Right ventricle myocardium inferior (tissue), 1 donor: Measurements from ENCODE around the gene CTNNAL1. TPM values are rescaled to one million over a fixed set of nuclear protein-coding genes. Genes with fewer than 3 reads are reported as not detected.
A peak's percentile ranks its signal among the peaks of the same experiment; 100 is the strongest.
"Not testable (repeated sequence)": the region's sequence is repeated elsewhere in the genome, so short reads cannot be mapped to it uniquely, and the experiment has no call there.

ENCODE experiments used
- ATAC-seq: fragments of 200-7000 bp; cut with Tn5 transposase; one replicate; pipeline ENCODE4 v1.9.1; 2020; ENCODE audit warnings: mild to moderate bottlenecking, moderate library complexity
- DNase-seq: peaks from one replicate; pipeline ENCODE4 v3.0.0; 2021; ENCODE audit errors: missing footprints
- intact Hi-C: fragments of 100-400 bp; cut with DNase I; formaldehyde crosslinking; loops from one replicate; pipeline ENCODE4 v1.11.0; 2022
- total RNA-seq: library from RNA; stranded (reverse); fragmentation: NEBNext Ultra II Directional; extraction: Animal tissue kit (Norgen Biotek cat#: 25700); gene quantifications from one replicate; pipeline ENCODE4 v1.2.1, GENCODE V29; 2021
- donor health status: DM: no; HTN: yes; CAD: no; lungs with severe emphysema.

Gene CTNNAL1
- total RNA-seq, 1 donor from 2014 or later = 70.7 TPM

GRCh38 chr9:108956631-108957026 lies 56.7 kb downstream of the CTNNAL1 start:
- DNase-seq = no peak
- intact Hi-C loops = no loop called here
- ATAC-seq = no peak

- ATAC-seq = no peak
- DNase-seq = no peak
- intact Hi-C loops = no loop called here
Measured at GRCh38 chr9:108956022-108956630, 57.2 kb downstream of the CTNNAL1 start.

GRCh38 chr9:108953983-108954574 lies 59.2 kb downstream of the CTNNAL1 start:
- DNase-seq = no peak
- peak; percentile 56 for ATAC-seq

GRCh38 chr9:108951578-108951977 lies 61.7 kb downstream of the CTNNAL1 start:
- intact Hi-C loops = loop anchor here (5.0 kb wide), 1 partner anchor 86 kb away; no protein-coding TSS in a partner anchor
- ATAC-seq (no peak), DNase-seq (no peak)

More at GRCh38 chr9:108953983-108954574, 59.2 kb downstream of the CTNNAL1 start:
- intact Hi-C loops = loop anchor here (5.0 kb wide), 1 partner anchor 83 kb away; no protein-coding TSS in a partner anchor

- ATAC-seq (no peak), DNase-seq (no peak)
- intact Hi-C loops = loop anchor here (5.0 kb wide), 1 partner anchor 87 kb away; no protein-coding TSS in a partner anchor
Measured at GRCh38 chr9:108950168-108950567, 63.1 kb downstream of the CTNNAL1 start.

- no peak for ATAC-seq
- intact Hi-C loops = no loop called here
- no peak for DNase-seq
Measured at GRCh38 chr9:108939975-108940374, 73.3 kb downstream of the CTNNAL1 start.

- ATAC-seq = no peak
- DNase-seq = no peak
- intact Hi-C loops = no loop called here
Measured at GRCh38 chr9:108937561-108938305, 75.6 kb downstream of the CTNNAL1 start.

- DNase-seq (peak; percentile 91), ATAC-seq (peak; percentile 95)
- intact Hi-C loops = no loop called here
Measured at GRCh38 chr9:108934323-108934893, 78.9 kb downstream of the CTNNAL1 start, which contains the start of gene ABITRAM. ABITRAM (plus strand) TSS chr9:108934400; CDS start chr9:108934487, 87 bp downstream.

GRCh38 chr9:108933718-108934322 lies 79.5 kb downstream of the CTNNAL1 start, which contains the start of gene ELP1:
ELP1 (minus strand) TSS chr9:108934124; CDS start chr9:108931146, 2,978 bp downstream.
- DNase-seq = peak; percentile 97
- intact Hi-C loops = no loop called here
- peak; percentile 93 for ATAC-seq

- peak; percentile 1 for ATAC-seq
- DNase-seq = no peak
- intact Hi-C loops = no loop called here
Measured at GRCh38 chr9:108933231-108933717, 80.0 kb downstream of the CTNNAL1 start.

- intact Hi-C loops = no loop called here
- DNase-seq (no peak), ATAC-seq (no peak)
Measured at GRCh38 chr9:108928386-108928785, 84.9 kb downstream of the CTNNAL1 start.

- DNase-seq (no peak), ATAC-seq (no peak)
- intact Hi-C loops = no loop called here
Measured at GRCh38 chr9:108924466-108924865, 88.8 kb downstream of the CTNNAL1 start.

GRCh38 chr9:108921200-108921599 lies 92.1 kb downstream of the CTNNAL1 start:
- no peak for DNase-seq
- no peak for ATAC-seq
- intact Hi-C loops = no loop called here

- intact Hi-C loops, ATAC-seq, DNase-seq: not testable (repeated sequence)
Measured at GRCh38 chr9:108920401-108920800, 92.9 kb downstream of the CTNNAL1 start.

GRCh38 chr9:108919517-108919916 lies 93.8 kb downstream of the CTNNAL1 start:
- intact Hi-C loops = no loop called here
- DNase-seq (no peak), ATAC-seq (no peak)

- intact Hi-C loops = no loop called here
- DNase-seq (no peak), ATAC-seq (no peak)
Measured at GRCh38 chr9:108913391-108913790, 99.9 kb downstream of the CTNNAL1 start.

- ATAC-seq (no peak), DNase-seq (no peak)
- intact Hi-C loops = no loop called here
Measured at GRCh38 chr9:108911820-108912219, 101.5 kb downstream of the CTNNAL1 start.

- ATAC-seq (no peak), DNase-seq (no peak)
- intact Hi-C loops = no loop called here
Measured at GRCh38 chr9:108910914-108911313, 102.4 kb downstream of the CTNNAL1 start.

- intact Hi-C loops = no loop called here
- DNase-seq (no peak), ATAC-seq (no peak)
Measured at GRCh38 chr9:108910402-108910801, 102.9 kb downstream of the CTNNAL1 start.
